PC-9 (cell line): Measurements from ENCODE around the gene CFAP141.

ENCODE experiments used
- EZH2 ChIP-seq: fragments of 200-600 bp; sonication (generic); IDR thresholded peaks from 2 replicates; pipeline ENCODE4 v1.8.0; 2017; ENCODE audit warnings: antibody characterized with exemption, low read depth
- TF ChIP-seq, protein P1 (sequence below): fragments of 200-600 bp; sonication (generic); conservative IDR thresholded peaks from 2 replicates; pipeline ENCODE4 v1.6.1; 2017; ENCODE audit warnings: mixed run types, antibody characterized with exemption, mild to moderate bottlenecking, moderate library complexity

- TF ChIP-seq, protein P1, sequence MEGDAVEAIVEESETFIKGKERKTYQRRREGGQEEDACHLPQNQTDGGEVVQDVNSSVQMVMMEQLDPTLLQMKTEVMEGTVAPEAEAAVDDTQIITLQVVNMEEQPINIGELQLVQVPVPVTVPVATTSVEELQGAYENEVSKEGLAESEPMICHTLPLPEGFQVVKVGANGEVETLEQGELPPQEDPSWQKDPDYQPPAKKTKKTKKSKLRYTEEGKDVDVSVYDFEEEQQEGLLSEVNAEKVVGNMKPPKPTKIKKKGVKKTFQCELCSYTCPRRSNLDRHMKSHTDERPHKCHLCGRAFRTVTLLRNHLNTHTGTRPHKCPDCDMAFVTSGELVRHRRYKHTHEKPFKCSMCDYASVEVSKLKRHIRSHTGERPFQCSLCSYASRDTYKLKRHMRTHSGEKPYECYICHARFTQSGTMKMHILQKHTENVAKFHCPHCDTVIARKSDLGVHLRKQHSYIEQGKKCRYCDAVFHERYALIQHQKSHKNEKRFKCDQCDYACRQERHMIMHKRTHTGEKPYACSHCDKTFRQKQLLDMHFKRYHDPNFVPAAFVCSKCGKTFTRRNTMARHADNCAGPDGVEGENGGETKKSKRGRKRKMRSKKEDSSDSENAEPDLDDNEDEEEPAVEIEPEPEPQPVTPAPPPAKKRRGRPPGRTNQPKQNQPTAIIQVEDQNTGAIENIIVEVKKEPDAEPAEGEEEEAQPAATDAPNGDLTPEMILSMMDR, result no peak
- no peak for TF ChIP-seq EZH2
These were observed 35.4 kb downstream of the CFAP141 start for GRCh38 chr1:154170547-154171222.
